Muscle of leg (tissue), 11 donors: ENCODE measurements around the gene ZNF335. TPM values are rescaled to one million over a fixed set of nuclear protein-coding genes. Genes with fewer than 3 reads are reported as not detected.
"Not testable (repeated sequence)": the region's sequence is repeated elsewhere in the genome, so short reads cannot be mapped to it uniquely, and the experiment has no call there.

Experiments
- DNase-seq: peaks from one replicate; pipeline ENCODE4 v3.0.0; 2013
- H3K27ac ChIP-seq: one replicate; pipeline ENCODE4 v1.5.1; 2013; ENCODE audit warnings: mild to moderate bottlenecking, low read length, control low read depth
- H3K27me3 ChIP-seq: one replicate; pipeline ENCODE4 v1.6.1; 2013; ENCODE audit warnings: low read length; ENCODE audit not compliant: control insufficient read depth, insufficient read depth
- H3K36me3 ChIP-seq: one replicate; pipeline ENCODE4 v1.6.1; 2013; ENCODE audit warnings: low read length; ENCODE audit not compliant: control insufficient read depth, insufficient read depth
- H3K4me1 ChIP-seq: one replicate; pipeline ENCODE4 v1.6.1; 2013; ENCODE audit warnings: low read length; ENCODE audit not compliant: control insufficient read depth, insufficient read depth
- H3K4me3 ChIP-seq: one replicate; pipeline ENCODE4 v1.5.1; 2013; ENCODE audit warnings: low read length, control low read depth
- H3K9me3 ChIP-seq: replicated peaks from 2 replicates; pipeline ENCODE4 v1.6.1; 2013; ENCODE audit warnings: low read depth, low read length; ENCODE audit not compliant: control insufficient read depth
- WGBS: methylation state at CpG from one replicate; pipeline ENCODE4 v1.1.5; 2013; ENCODE audit warnings: missing lambda C conversion rate; ENCODE audit not compliant: insufficient coverage; 5-methylcytosine and 5-hydroxymethylcytosine counted together
- polyA plus RNA-seq, 8 donors: library from polyadenylated mRNA; unstranded; fragments of 120-200 nt; gene quantifications; one replicate each; pipeline versions ENCODE4 v1.2.1 to v1.2.3, GENCODE V29; 2013; ENCODE audit warnings: inconsistent platforms in 1 of 8, low replicate concordance in 1 of 8; ENCODE audit not compliant: insufficient read length in 8 of 8, insufficient read depth in 1 of 8
- total RNA-seq: library from RNA; stranded (reverse); fragments of 120-200 nt; gene quantifications from one replicate; pipeline ENCODE4 v1.2.4, GENCODE V29; 2013

Gene ZNF335
- total and polyA plus RNA-seq, 9 donors = 7.8 to 12.4 (median 9.6) TPM

DNA sequence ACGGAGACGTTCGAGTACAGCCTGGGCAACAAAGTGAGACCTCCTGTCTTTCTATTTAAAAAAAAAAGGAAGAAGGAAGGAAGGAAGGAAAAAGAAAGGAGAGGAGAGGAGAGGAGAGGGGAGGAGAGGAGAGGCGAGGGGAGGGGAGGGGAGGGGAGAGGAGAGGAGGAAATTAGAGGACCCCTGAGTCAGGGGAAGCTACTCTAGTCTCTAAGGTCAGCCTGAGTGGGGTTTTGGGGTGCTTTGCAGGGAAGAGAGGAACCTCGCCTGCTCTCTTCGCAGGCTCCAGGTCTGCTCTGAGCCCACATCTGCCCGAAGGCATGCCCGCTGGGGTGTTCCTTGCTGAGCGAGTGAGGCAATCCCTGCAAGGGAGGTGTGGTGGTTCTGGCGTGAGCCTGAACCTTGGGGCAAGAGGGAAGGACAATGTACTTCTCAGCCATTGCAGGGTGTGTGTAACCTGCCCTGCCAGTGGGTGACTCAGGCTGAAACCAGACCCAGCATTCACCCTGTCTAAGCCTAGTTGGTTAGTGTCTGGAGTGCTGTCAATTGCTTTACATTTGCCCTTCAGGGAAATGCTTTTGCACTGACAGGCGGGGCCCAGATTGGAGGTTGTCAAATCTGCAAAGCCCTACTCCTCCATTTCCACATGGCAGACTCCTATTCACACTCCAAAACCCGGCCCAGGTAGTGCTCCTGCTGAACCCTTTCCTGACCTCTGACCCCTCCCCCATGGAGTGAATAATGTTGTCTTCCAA lies 21.4 kb upstream of the ZNF335 start:
- no peak overlapping the region for H3K4me3 ChIP-seq
- H3K9me3 ChIP-seq = no peaks in the 10 kb centered on the region
- no peaks in the 10 kb centered on the region for H3K4me1 ChIP-seq
- no peak overlapping the region for H3K27ac ChIP-seq
- 60% methylated on average over 8 of the region's 12 CpGs for WGBS
- DNase-seq = no peak
- no peaks in the 10 kb centered on the region for H3K36me3 ChIP-seq
- peaks cover 6% of the 10 kb centered on the region for H3K27me3 ChIP-seq

DNA sequence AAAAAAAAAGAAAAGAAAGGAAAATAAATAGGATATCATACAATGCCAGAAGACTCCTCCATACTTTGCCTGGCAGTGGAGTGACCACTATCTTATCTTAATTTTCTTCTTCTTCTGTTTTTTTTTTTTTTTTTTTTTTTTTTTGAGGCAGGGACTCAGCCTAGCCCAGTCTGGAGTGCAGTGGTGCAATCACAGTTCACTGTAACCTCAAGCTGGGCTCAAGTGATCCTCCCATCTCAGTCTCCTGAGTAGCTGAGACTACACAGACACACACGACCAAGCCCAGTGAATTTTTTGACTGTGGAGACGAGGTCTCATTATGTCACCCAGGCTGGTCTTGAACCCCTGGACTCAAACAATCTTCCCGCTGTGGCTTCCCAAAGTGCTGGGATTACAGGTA lies 19.6 kb upstream of the ZNF335 start:
- no peak overlapping the region for H3K4me3 ChIP-seq
- H3K27me3 ChIP-seq = peaks cover 3% of the 10 kb centered on the region
- no peaks in the 10 kb centered on the region for H3K9me3 ChIP-seq
- H3K27ac ChIP-seq = no peak overlapping the region
- H3K4me1 ChIP-seq = no peaks in the 10 kb centered on the region
- no peak for DNase-seq
- no peaks in the 10 kb centered on the region for H3K36me3 ChIP-seq
- 83% methylated on average over 2 of the region's 3 CpGs for WGBS

DNA sequence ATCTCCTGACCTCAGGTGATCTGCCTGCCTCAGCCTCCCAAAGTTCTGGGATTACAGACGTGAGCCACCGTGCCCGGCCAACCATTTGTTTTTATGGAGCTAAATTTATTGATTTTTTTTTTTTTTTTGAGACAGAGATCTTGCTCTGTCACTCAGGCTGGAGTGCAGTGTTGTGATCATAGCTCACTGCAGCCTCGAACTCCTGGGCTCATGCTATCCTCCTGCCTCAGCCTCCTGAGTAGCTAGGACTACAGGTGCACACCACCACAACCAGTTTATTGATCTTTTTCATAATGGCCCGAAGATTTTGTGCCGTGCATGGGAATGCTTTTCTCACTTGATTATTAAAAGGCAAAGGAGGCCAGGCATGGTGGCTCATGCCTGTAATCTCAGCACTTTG lies 16.8 kb upstream of the ZNF335 start:
- H3K4me1 ChIP-seq, H3K9me3 ChIP-seq, H3K4me3 ChIP-seq, H3K36me3 ChIP-seq, H3K27me3 ChIP-seq, H3K27ac ChIP-seq, DNase-seq: not testable (repeated sequence)
- WGBS = no CpG with 5 or more reads among the region's 6 CpGs

DNA sequence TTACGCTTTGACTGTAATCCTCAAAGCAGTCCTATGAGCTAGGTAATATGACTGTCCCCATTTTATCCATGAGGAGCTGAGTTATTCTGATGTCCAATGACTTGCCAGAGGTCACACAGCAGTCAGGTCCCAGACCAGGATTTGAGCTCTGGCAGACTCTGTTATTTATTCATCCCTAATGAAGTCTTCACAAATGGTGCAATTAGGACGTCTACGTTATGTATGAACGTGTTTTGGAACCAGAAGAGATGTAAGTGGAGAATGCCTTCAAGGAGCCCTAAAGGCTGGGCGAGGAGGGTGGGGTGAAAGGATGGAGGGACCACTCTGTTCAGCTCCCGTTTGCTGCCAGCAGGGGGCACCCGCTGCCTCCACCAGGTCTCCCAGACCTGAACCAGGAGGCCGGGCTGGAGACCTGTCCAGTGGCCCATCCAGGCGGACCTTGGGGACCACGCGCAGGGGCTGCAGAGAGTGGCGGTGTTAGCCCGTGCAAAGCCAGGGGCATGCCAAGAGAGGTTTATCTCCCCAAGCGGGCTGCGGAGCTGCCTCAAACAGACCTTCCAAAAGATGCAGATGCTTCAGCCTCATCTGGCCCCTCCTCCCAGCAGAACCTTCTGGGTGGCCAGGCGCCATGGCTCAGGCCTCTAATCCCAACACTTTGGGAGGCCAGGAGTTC lies 15.2 kb upstream of the ZNF335 start:
- Histone ChIP-seq H3K27ac (no peak overlapping the region), H3K27me3 (peaks cover 17% of the 10 kb centered on the region), H3K4me1 (no peaks in the 10 kb centered on the region), H3K9me3 (no peaks in the 10 kb centered on the region), H3K4me3 (no peak overlapping the region), H3K36me3 (no peaks in the 10 kb centered on the region)
- WGBS = 7% methylated on average over 16 of the region's 16 CpGs
- DNase-seq = peak; percentile 42

DNA sequence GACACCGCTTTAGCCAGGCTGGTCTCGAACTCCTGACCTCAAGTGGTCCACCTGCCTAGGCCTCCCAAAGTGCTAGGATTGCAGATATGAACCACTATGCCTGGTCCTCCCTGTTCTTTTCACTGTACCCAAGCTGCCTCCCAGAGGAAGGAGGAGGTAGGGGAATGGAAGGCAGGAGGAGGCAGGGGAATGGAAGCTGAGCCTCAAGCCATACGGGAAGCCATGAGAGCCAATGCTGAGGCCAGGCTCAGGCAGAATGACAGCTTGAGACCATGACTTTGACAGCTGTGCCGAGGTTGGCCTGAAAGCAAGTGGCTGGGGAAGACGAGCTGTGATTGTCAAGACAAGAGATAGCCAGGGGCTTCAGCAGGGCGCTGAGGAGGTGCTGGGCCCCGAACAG lies 13.6 kb upstream of the ZNF335 start:
- Histone ChIP-seq H3K4me1 (no peaks in the 10 kb centered on the region), H3K4me3 (no peak overlapping the region), H3K27ac (no peak overlapping the region), H3K9me3 (no peaks in the 10 kb centered on the region), H3K36me3 (no peaks in the 10 kb centered on the region), H3K27me3 (peaks cover 17% of the 10 kb centered on the region)
- DNase-seq = no peak
- WGBS = 54% methylated on average over 5 of the region's 7 CpGs

DNA sequence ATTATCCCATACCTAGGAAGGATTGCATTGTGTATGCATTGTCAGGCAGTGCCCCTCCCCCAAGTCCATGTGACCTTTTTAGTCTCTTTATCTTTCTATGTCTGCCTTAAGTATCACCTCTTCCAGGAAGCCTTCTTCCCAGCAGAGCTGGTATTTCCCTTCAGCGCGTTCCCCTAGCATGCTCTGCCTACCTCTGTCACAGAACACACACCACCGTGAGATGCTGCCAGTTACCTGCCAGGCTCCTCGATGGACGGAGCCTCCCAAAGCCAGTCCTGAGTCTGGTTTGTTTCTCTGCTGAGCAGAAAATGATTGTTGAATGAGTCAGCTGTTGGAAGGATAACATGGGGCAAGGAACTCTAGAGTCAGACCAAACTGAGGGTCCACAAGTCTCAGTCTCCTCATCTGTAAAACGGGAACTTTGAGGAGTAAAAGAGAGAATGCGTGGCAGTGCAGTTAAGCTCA lies 11.3 kb upstream of the ZNF335 start:
- Histone ChIP-seq H3K9me3 (no peaks in the 10 kb centered on the region), H3K36me3 (no peaks in the 10 kb centered on the region), H3K27me3 (peaks cover 13% of the 10 kb centered on the region), H3K4me1 (no peaks in the 10 kb centered on the region), H3K27ac (no peak overlapping the region), H3K4me3 (no peak overlapping the region)
- no peak for DNase-seq
- WGBS = 75% methylated on average over 2 of the region's 7 CpGs

DNA sequence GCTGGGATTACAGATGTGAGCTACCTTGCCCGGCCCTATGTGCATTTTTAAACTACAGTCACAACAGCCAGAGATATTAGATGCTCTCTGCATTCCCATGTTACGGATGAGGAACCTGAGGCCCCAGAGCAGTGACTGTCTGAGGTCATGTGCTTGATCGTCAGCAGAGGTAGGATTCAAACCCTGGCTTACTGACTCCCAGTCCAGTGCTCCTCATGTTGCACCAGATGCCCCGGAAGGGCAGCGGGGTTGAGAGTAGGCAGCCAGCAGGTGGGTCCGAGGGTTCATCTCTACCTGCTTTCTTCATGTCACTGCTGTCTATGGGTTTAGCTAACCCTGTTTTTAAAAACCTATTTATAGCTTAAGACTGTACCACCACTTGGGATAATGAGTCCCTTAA lies 9.3 kb upstream of the ZNF335 start:
- Histone ChIP-seq H3K9me3 (no peaks in the 10 kb centered on the region), H3K4me1 (no peaks in the 10 kb centered on the region), H3K36me3 (no peaks in the 10 kb centered on the region), H3K27me3 (peaks cover 13% of the 10 kb centered on the region), H3K27ac (no peak overlapping the region), H3K4me3 (no peak overlapping the region)
- 84% methylated on average over 6 of the region's 6 CpGs for WGBS
- DNase-seq = no peak

DNA sequence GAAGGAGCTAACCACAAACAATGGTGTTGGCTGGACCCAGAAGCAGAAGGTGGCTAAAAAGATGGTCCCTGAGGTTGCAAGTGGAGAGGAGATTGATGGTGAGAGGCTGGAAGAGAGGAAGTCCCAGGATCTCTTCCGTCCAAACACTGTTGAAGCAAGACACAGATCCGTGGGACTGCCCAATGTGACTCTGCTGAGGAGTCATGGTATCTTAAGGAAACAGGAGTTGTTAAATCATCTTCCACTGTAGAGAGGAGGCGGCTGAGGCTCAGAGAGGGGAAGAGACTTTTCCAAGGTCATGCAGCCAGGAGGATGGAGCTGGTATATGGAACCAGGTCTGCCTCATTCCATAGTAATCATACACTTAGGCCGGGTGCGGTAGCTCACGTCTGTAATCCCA lies 4.1 kb upstream of the ZNF335 start:
- peaks cover 6% of the 10 kb centered on the region for H3K27me3 ChIP-seq
- H3K27ac ChIP-seq = no peak overlapping the region
- H3K4me1 ChIP-seq = peaks cover 6% of the 10 kb centered on the region
- no peaks in the 10 kb centered on the region for H3K36me3 ChIP-seq
- H3K4me3 ChIP-seq = no peak overlapping the region
- WGBS = 73% methylated on average over 6 of the region's 6 CpGs
- H3K9me3 ChIP-seq = no peaks in the 10 kb centered on the region
- no peak for DNase-seq

DNA sequence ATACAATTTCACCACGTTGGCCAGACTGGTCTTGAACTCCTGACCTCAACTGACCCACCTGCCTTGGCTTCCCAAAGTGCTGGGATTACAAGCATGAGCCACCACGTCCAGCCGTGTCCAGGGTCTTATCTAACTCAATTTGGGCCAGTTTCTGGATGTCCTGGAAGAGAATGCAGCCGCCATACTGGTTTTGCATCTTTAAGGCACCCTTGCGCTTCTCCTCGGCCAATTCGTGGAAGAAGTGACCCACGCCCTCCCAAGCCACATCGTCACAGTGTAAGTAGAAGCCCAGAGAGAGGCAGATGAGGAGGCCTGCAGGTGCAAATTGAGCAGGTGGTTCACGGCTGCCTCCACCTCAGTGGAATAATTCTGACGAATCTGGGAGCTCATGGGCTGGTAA lies 3.7 kb upstream of the ZNF335 start:
- Histone ChIP-seq H3K9me3 (no peaks in the 10 kb centered on the region), H3K27ac (no peak overlapping the region), H3K27me3 (peaks cover 6% of the 10 kb centered on the region), H3K4me3 (no peak overlapping the region), H3K4me1 (peaks cover 10% of the 10 kb centered on the region), H3K36me3 (no peaks in the 10 kb centered on the region)
- WGBS = 82% methylated on average over 10 of the region's 11 CpGs
- DNase-seq = no peak

DNA sequence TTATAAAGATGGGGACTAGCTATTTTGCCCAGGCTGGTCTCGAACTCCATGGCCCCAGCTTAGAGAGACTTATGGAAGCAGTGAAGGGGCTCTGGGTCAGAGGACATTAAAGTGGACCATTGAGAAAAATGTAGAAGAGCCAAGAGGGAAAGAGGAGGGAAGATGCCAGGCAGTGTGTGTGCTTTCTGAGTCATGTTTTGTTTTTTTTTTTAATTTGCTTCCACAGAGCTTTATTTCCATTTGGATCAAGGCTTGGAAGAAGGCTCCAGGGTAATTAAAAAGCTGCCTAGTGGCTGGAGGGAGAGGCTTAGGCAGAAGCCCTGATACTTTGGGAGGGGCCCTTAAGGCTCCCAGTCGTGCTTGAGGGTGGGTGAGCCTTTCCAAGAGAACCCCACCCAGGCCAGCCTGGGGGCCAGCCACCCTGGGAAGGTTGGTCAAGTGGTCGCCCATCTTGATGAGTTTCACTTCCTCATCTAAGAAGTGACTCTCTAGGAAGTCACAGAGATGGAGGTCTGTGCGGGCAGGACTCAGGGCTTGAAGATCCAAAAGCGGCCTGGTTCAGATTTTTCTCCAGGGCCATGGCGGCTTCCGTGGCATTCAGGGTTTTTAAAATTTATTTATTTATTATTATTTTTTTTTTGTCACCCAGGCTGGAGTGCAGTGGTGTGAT lies 3.0 kb upstream of the ZNF335 start:
- Histone ChIP-seq H3K27me3 (peaks cover 6% of the 10 kb centered on the region), H3K36me3 (peaks cover 1% of the 10 kb centered on the region), H3K4me3 (no peak overlapping the region), H3K4me1 (peaks cover 16% of the 10 kb centered on the region), H3K27ac (no peak overlapping the region), H3K9me3 (no peaks in the 10 kb centered on the region)
- WGBS = 68% methylated on average over 3 of the region's 7 CpGs
- DNase-seq = no peak
